ENCODE measurements around the gene LRRC4B.
A peak's percentile ranks its signal among the peaks of the same experiment; 100 is the strongest.
"Not testable (repeated sequence)": the region's sequence is repeated elsewhere in the genome, so short reads cannot be mapped to it uniquely, and the experiment has no call there.

LRRC4B gene

GRCh38 chr19:50606059-50606836 is 38.0 kb upstream of the LRRC4B start:
- H3K4me1 ChIP-seq; H3K4me3 ChIP-seq (ENCODE audit: low read depth, low read length); H3K27ac ChIP-seq; H3K27me3 ChIP-seq (ENCODE audit: control insufficient read depth, insufficient read depth, low read length); H3K4me2 ChIP-seq (ENCODE audit: low read length); H3K36me3 ChIP-seq (ENCODE audit: control insufficient read depth, insufficient read depth, low read length); H3K79me2 ChIP-seq; H3K9me3 ChIP-seq (ENCODE audit: control insufficient read depth, low read length); H3K9ac ChIP-seq: not testable (repeated sequence)
- TF ChIP-seq, protein P1, sequence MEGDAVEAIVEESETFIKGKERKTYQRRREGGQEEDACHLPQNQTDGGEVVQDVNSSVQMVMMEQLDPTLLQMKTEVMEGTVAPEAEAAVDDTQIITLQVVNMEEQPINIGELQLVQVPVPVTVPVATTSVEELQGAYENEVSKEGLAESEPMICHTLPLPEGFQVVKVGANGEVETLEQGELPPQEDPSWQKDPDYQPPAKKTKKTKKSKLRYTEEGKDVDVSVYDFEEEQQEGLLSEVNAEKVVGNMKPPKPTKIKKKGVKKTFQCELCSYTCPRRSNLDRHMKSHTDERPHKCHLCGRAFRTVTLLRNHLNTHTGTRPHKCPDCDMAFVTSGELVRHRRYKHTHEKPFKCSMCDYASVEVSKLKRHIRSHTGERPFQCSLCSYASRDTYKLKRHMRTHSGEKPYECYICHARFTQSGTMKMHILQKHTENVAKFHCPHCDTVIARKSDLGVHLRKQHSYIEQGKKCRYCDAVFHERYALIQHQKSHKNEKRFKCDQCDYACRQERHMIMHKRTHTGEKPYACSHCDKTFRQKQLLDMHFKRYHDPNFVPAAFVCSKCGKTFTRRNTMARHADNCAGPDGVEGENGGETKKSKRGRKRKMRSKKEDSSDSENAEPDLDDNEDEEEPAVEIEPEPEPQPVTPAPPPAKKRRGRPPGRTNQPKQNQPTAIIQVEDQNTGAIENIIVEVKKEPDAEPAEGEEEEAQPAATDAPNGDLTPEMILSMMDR (IDR thresholded peaks at IDR 0.05), result peak; percentile 14
- H2AFZ ChIP-seq, result peak overlapping the region; percentile 11

GRCh38 chr19:50604264-50605073 is 36.2 kb upstream of the LRRC4B start:
- not testable (repeated sequence) for H2AFZ ChIP-seq; H3K4me2 ChIP-seq (ENCODE audit: low read length); H3K27ac ChIP-seq; H3K36me3 ChIP-seq (ENCODE audit: control insufficient read depth, insufficient read depth, low read length); H3K9ac ChIP-seq; H3K9me3 ChIP-seq (ENCODE audit: control insufficient read depth, low read length); H3K27me3 ChIP-seq (ENCODE audit: control insufficient read depth, insufficient read depth, low read length); H3K79me2 ChIP-seq; H3K4me1 ChIP-seq; H3K4me3 ChIP-seq (ENCODE audit: low read depth, low read length)

DNA sequence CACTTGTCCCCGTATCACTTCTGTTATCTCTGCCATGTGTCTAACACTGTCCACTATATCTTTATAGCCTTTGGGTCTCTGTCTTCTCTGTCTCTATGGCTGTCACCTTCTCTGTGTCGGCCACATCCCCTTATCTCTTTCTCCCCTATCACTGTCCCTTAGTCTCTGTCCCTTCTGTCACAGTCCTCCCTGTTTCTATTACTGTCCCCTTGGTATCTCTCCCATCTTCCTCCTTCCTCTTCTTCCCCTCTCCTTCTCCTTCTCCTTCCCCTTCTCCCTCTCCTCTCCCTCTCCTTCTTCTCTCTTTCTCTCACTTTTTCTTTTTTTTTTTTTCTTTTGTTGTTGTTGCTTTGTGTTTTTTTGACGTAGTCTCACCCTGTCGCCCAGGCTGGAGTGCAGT is 34.7 kb upstream of the LRRC4B start:
- H3K27ac ChIP-seq, result no peak overlapping the region
- H3K4me1 ChIP-seq, result no peaks in the 10 kb centered on the region
- H2AFZ ChIP-seq, result no peak overlapping the region
- no peak overlapping the region for H3K4me2 ChIP-seq (ENCODE audit: low read length)
- TF ChIP-seq, protein P1 (IDR thresholded peaks at IDR 0.05), result no peak
- no peak overlapping the region for H3K4me3 ChIP-seq (ENCODE audit: low read depth, low read length)
- no peak overlapping the region for H3K9ac ChIP-seq
- H3K27me3 ChIP-seq (ENCODE audit: control insufficient read depth, insufficient read depth, low read length), result no peaks in the 10 kb centered on the region
- H3K36me3 ChIP-seq (ENCODE audit: control insufficient read depth, insufficient read depth, low read length), result no peaks in the 10 kb centered on the region
- H3K79me2 ChIP-seq, result no peaks in the 10 kb centered on the region
- no peaks in the 10 kb centered on the region for H3K9me3 ChIP-seq (ENCODE audit: control insufficient read depth, low read length)

DNA sequence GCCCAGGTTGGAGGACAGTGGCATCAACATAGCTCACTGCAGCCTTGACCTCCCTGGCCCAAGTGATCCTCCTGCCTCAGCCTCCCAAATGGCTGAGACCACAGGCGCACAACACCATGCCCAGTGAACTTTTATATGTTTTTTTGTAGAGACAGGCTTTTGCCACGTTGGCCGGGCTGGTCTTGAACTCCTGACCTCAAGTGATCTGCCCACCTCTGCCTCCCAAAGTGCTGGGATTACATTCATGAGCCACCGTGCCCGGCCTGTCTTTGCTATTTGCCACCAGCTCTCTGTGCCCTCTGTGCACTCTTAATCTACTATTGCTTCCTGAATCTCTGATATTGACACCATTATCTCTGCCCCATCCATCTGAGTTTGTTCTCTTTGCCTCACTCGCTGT is 34.3 kb upstream of the LRRC4B start:
- Histone ChIP-seq H3K36me3 (ENCODE audit: control insufficient read depth, insufficient read depth, low read length) (no peaks in the 10 kb centered on the region), H3K9ac (no peak overlapping the region), H3K4me2 (ENCODE audit: low read length) (no peak overlapping the region), H3K79me2 (no peaks in the 10 kb centered on the region), H3K9me3 (ENCODE audit: control insufficient read depth, low read length) (no peaks in the 10 kb centered on the region), H3K27ac (no peak overlapping the region), H3K4me1 (no peaks in the 10 kb centered on the region), H2AFZ (no peak overlapping the region), H3K27me3 (ENCODE audit: control insufficient read depth, insufficient read depth, low read length) (no peaks in the 10 kb centered on the region), H3K4me3 (ENCODE audit: low read depth, low read length) (no peak overlapping the region)
- TF ChIP-seq, protein P1 (IDR thresholded peaks at IDR 0.05), result no peak

GRCh38 chr19:50602089-50602422 is 33.8 kb upstream of the LRRC4B start:
- Histone ChIP-seq H3K9me3 (ENCODE audit: control insufficient read depth, low read length) (no peaks in the 10 kb centered on the region), H3K4me1 (no peaks in the 10 kb centered on the region), H3K9ac (no peak overlapping the region), H3K4me3 (ENCODE audit: low read depth, low read length) (no peak overlapping the region), H3K27me3 (ENCODE audit: control insufficient read depth, insufficient read depth, low read length) (no peaks in the 10 kb centered on the region), H3K36me3 (ENCODE audit: control insufficient read depth, insufficient read depth, low read length) (no peaks in the 10 kb centered on the region), H3K27ac (no peak overlapping the region), H3K79me2 (no peaks in the 10 kb centered on the region), H2AFZ (no peak overlapping the region), H3K4me2 (ENCODE audit: low read length) (no peak overlapping the region)
- TF ChIP-seq, protein P1 (IDR thresholded peaks at IDR 0.05), result no peak
